ENCODE data around the gene MYOM1.

The MYOM1 gene

DNA sequence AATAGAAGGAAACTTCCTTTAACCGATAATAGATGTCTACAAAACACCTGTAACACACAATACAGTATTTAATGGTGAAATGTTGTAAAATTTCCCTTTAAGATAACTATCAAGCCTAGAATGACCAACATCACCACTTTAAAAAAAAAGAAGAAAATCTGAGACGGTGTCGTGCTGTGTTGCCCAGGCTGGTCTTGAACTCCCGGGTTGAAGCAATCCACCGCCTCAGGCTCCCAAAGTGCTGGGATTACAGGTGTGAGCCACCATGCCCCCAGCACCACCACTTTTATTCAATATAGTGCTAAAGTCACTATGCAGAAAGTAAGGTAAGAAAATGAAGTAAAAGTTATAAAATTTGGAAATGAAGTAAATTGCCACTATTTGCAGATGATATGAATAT, 96.9 kb downstream of the MYOM1 start:
- TF ChIP-seq, protein P1, sequence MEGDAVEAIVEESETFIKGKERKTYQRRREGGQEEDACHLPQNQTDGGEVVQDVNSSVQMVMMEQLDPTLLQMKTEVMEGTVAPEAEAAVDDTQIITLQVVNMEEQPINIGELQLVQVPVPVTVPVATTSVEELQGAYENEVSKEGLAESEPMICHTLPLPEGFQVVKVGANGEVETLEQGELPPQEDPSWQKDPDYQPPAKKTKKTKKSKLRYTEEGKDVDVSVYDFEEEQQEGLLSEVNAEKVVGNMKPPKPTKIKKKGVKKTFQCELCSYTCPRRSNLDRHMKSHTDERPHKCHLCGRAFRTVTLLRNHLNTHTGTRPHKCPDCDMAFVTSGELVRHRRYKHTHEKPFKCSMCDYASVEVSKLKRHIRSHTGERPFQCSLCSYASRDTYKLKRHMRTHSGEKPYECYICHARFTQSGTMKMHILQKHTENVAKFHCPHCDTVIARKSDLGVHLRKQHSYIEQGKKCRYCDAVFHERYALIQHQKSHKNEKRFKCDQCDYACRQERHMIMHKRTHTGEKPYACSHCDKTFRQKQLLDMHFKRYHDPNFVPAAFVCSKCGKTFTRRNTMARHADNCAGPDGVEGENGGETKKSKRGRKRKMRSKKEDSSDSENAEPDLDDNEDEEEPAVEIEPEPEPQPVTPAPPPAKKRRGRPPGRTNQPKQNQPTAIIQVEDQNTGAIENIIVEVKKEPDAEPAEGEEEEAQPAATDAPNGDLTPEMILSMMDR (IDR thresholded peaks at IDR 0.05; ENCODE audit: control insufficient read depth, extremely low read depth, insufficient read depth): no peak

DNA sequence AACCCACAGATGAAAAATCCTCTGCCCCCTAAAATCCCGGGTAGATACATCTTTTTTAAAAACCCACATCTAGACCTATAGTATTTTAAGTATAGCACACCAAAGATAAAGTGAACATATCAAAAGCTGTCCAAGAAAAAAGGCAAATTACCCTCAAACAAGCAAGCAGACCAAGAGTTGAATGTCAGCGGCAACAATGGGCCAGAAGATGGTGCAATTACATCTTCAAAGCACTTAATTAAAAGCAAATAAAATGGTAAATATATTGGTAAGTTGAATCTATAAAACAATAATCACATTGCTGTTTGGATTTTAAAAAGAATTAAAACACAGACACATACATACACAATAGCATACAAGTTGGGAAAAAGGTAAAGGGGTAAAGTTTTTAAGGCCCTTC, 98.5 kb downstream of the MYOM1 start:
- DNase-seq (ENCODE audit: low read depth): no peak

More for the DNA sequence above, 96.9 kb downstream of the MYOM1 start:
- no peak for DNase-seq (ENCODE audit: low read depth)
- no peak overlapping the region for H3K4me3 ChIP-seq (ENCODE audit: low read depth, low read length)

DNA sequence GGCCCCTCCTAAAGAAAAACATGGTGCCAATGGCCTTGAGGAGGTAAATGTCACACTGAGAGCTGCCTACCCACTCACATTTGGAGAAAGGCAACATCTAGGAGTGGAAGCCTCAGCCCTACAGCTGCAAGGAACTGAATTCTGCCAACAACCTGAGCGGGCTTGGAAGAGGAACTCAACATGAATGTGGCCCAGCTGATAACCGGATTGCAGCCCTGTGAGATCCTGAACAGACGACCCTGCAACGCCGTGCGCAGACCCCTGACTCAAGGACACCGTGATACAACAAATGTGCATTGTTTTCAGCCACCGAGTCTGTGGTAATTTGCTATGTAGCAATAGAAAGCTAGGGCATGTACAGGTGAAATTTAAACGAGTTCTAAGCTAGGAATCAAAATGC, 99.4 kb downstream of the MYOM1 start:
- DNase-seq (ENCODE audit: low read depth): no peak
- TF ChIP-seq, protein P1 (IDR thresholded peaks at IDR 0.05; ENCODE audit: control insufficient read depth, extremely low read depth, insufficient read depth): no peak
- H3K4me3 ChIP-seq (ENCODE audit: low read depth, low read length): no peak overlapping the region

More for the DNA sequence above, 98.5 kb downstream of the MYOM1 start:
- TF ChIP-seq, protein P1 (IDR thresholded peaks at IDR 0.05; ENCODE audit: control insufficient read depth, extremely low read depth, insufficient read depth): peak; percentile 50
- H3K4me3 ChIP-seq (ENCODE audit: low read depth, low read length): no peak overlapping the region

DNA sequence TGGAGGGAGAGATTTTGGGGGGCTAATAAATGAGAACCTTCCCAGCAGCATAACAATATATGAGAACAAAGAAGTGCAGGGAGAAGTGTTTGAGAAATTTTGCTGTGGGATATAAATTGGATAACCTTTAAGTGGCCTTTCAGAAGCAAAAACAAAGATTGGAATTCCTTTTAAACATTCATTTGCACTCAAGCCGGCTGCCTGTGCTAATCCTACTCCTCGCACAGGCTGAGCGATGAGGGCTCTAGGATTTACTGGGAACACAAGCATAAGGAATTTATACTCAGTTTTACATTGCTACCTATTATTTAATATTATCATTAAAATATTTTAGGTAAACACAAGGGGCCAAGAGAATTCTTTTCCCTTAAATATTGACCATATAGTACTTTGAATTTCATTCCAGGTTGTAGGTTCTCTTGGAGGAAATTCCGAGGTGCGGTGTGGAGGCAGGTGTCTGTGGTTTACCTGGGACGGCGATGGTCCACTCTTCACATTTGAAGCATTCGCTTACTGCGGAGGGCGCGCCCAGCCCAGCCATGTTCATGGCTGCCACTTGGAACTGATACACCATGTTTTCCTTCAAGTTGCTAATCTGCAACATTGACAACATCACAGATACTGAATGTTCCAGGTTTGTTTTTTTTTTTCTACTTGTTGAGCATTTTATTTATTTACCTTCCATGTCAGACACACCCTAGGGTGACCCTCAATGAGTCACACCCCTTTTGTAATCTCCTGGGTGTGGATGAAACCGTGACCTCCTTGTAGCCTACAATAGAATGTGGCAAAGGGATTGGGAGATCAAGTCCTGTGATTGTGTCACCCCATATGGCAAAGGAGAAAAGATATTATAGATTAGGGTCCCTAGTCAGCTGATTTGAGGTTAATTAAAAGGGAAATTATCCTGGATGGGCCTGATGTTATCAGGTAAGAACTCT, 100.1 kb downstream of the MYOM1 start:
- no peak overlapping the region for H3K4me3 ChIP-seq (ENCODE audit: low read depth, low read length)
- TF ChIP-seq, protein P1 (IDR thresholded peaks at IDR 0.05; ENCODE audit: control insufficient read depth, extremely low read depth, insufficient read depth): no peak
- DNase-seq (ENCODE audit: low read depth): no peak

DNA sequence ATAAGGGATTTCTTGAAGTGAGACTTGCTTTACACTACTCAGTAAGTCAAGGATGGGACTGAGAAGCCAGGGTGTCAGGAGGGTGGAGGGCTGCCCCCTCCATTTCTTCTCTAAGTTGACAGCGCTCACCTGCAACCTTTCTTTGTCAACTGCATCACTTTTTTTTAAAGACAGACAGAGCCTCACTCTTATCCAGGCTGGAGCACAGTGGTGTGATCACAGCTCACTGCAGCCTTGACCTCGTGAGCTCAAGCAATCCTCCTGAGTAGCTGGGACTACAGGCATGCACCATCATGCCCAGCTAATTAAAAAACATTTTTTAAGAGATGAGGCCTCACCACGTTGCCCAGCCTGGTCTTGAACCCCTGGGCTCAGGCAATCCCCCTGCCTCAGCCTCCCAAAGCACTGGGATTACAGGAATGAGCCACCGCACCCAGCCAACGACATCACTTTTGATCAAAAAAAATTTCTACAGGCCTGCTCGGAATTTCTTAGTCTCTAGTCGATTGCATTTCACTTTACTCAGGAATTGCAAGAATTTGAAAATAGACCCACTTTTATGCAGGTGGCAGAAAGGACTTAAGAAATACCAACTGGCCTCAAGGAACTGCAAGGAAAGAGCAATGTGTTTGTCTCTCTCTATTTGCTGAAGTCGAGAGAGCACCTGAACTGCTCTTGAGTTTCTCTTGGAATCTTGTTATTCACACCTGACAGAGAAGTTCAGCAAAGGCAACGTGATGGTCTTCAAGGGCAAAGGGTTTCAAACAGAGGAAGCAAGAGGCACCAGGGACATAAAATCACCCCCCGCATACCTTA, 101.4 kb downstream of the MYOM1 start:
- TF ChIP-seq, protein P1 (IDR thresholded peaks at IDR 0.05; ENCODE audit: control insufficient read depth, extremely low read depth, insufficient read depth): no peak
- DNase-seq (ENCODE audit: low read depth): no peak
- H3K4me3 ChIP-seq (ENCODE audit: low read depth, low read length): no peak overlapping the region

DNA sequence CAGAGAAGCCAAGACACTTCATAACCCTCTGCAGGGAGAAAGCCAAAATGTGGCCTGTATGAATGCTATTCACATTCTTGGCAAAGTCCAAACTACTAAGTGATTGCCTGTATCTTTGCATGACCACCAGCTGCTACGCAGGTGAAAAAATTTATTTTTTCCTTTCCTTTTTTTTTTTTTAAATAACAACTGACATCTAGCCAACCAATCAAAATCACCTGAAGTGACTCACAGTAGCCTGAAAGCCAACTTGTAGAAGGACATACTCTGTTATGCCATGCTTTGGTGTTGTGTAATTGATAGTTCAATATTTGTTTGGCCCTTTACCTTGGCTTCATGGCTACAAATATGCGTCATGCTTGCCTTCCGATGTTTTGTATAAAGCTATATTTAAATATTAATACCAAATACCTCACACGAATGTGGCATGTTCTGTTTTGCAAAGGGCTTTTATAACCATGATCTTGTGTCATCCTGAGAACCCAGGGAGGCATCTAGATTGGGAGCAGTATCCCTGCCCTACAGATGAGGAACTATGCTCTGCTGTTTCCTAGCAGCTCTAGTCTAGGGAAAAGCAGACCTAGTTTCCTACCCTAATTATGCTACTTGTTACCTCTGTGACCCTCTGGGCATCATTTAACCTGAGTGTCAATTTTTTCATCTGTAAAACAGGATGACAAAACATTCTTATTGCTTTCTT, 102.1 kb downstream of the MYOM1 start:
- H3K4me3 ChIP-seq (ENCODE audit: low read depth, low read length): no peak overlapping the region
- DNase-seq (ENCODE audit: low read depth): peak; percentile 79
- TF ChIP-seq, protein P1 (IDR thresholded peaks at IDR 0.05; ENCODE audit: control insufficient read depth, extremely low read depth, insufficient read depth): no peak
